Measurements from ENCODE around the gene COL25A1.

- TF ChIP-seq, protein P1, sequence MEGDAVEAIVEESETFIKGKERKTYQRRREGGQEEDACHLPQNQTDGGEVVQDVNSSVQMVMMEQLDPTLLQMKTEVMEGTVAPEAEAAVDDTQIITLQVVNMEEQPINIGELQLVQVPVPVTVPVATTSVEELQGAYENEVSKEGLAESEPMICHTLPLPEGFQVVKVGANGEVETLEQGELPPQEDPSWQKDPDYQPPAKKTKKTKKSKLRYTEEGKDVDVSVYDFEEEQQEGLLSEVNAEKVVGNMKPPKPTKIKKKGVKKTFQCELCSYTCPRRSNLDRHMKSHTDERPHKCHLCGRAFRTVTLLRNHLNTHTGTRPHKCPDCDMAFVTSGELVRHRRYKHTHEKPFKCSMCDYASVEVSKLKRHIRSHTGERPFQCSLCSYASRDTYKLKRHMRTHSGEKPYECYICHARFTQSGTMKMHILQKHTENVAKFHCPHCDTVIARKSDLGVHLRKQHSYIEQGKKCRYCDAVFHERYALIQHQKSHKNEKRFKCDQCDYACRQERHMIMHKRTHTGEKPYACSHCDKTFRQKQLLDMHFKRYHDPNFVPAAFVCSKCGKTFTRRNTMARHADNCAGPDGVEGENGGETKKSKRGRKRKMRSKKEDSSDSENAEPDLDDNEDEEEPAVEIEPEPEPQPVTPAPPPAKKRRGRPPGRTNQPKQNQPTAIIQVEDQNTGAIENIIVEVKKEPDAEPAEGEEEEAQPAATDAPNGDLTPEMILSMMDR (IDR thresholded peaks at IDR 0.05) = no peak
- no peak for TF ChIP-seq POLR2A (IDR thresholded peaks at IDR 0.05)
Observed at GRCh38 chr4:108811486-108811885, 491.0 kb downstream of the COL25A1 start.

Measured in heart left ventricle (tissue), 13 donors.